Activated T-cell treated with anti-CD3 and anti-CD28 coated beads, Interleukin-2, amount 50 U/mL, for 72 hours (primary cell): ENCODE results near the gene WDR49. TPM values are rescaled to one million over a fixed set of nuclear protein-coding genes. Genes with fewer than 3 reads are reported as not detected.
"Not testable (repeated sequence)": the region's sequence is repeated elsewhere in the genome, so short reads cannot be mapped to it uniquely, and the experiment has no call there.

Experiments used
- ATAC-seq, 2 donors: fragments of 150-1000 bp; cut with Tn5 transposase; replicated peaks in 1 of 2; 2 replicates each; pipeline ENCODE4 v1.10.0; 2021; ENCODE audit warnings: moderate library complexity in 2 of 2, mild to moderate bottlenecking in 1 of 2
- DNase-seq, 2 donors: peaks; one replicate each; pipeline ENCODE4 v3.0.0; 2021 to 2022; ENCODE audit warnings: mixed read lengths in 1 of 2
- H3K27ac Mint-ChIP-seq: one replicate; pipeline ENCODE4 v1.8.0; 2022; ENCODE audit warnings: mild to moderate bottlenecking, moderate library complexity, mixed read lengths
- H3K27me3 Mint-ChIP-seq: one replicate; pipeline ENCODE4 v1.8.0; 2022; ENCODE audit warnings: low read depth, mixed read lengths
- H3K36me3 Mint-ChIP-seq, 2 donors: one replicate each; pipeline ENCODE4 v1.8.0; 2022; ENCODE audit warnings: mixed read lengths in 2 of 2, mild to moderate bottlenecking in 1 of 2; ENCODE audit not compliant: insufficient read depth in 2 of 2
- H3K4me1 Mint-ChIP-seq: one replicate; pipeline ENCODE4 v1.8.0; 2022; ENCODE audit warnings: low read depth, mixed read lengths
- H3K4me3 Mint-ChIP-seq, 2 donors: one replicate each; pipeline ENCODE4 v1.8.0; 2022; ENCODE audit warnings: mild to moderate bottlenecking in 2 of 2, mixed read lengths in 2 of 2, moderate library complexity in 2 of 2
- H3K9me3 Mint-ChIP-seq, 2 donors: one replicate each; pipeline ENCODE4 v1.8.0; 2022; ENCODE audit warnings: mixed read lengths in 2 of 2
- total RNA-seq, 2 donors: library from RNA; stranded (reverse); gene quantifications; one replicate each; pipeline ENCODE4 v1.2.3, GENCODE V29; 2022

Gene WDR49
- total RNA-seq, 2 donors from 2014 or later: 0.14 to 0.31 TPM

- no peaks in the 10 kb centered on the region for H3K36me3 Mint-ChIP-seq
- no peak for ATAC-seq
- no peak for DNase-seq
- no peaks in the 10 kb centered on the region for H3K4me1 Mint-ChIP-seq
- H3K9me3 Mint-ChIP-seq: peaks cover 0 to 9% of the 10 kb centered on the region in 2 donors
- H3K27me3 Mint-ChIP-seq: peaks cover under 1% of the 10 kb centered on the region
- H3K27ac Mint-ChIP-seq: no peak overlapping the region
- H3K4me3 Mint-ChIP-seq: no peak overlapping the region
Observed at GRCh38 chr3:167662919-167663400, 9.2 kb upstream of the WDR49 start.

- Mint-ChIP-seq H3K4me1 (no peaks in the 10 kb centered on the region), H3K27me3 (peaks cover 8% of the 10 kb centered on the region), H3K36me3 (peaks cover 0 to 1% of the 10 kb centered on the region in 2 donors), H3K4me3 (no peak overlapping the region), H3K9me3 (peaks cover 0 to 1% of the 10 kb centered on the region in 2 donors), H3K27ac (peak overlapping the region; percentile 16)
- ATAC-seq (no peak), DNase-seq (no peak)
Observed at GRCh38 chr3:167657684-167658225, 4.0 kb upstream of the WDR49 start.

GRCh38 chr3:167656821-167657220, 3.1 kb upstream of the WDR49 start:
- Mint-ChIP-seq H3K36me3 (peaks cover 0 to 1% of the 10 kb centered on the region in 2 donors), H3K4me1 (no peaks in the 10 kb centered on the region), H3K9me3 (peaks cover 0 to 1% of the 10 kb centered on the region in 2 donors), H3K27me3 (peaks cover 8% of the 10 kb centered on the region), H3K27ac (no peak overlapping the region), H3K4me3 (no peak overlapping the region)
- no peak for ATAC-seq
- DNase-seq: no peak

- H3K36me3 Mint-ChIP-seq: peaks cover 0 to 1% of the 10 kb centered on the region in 2 donors
- DNase-seq: no peak
- peaks cover 6% of the 10 kb centered on the region for H3K4me1 Mint-ChIP-seq
- no peaks in the 10 kb centered on the region for H3K9me3 Mint-ChIP-seq
- H3K27me3 Mint-ChIP-seq: peaks cover 8% of the 10 kb centered on the region
- no peak overlapping the region for H3K27ac Mint-ChIP-seq
- no peak for ATAC-seq
- H3K4me3 Mint-ChIP-seq: no peak overlapping the region
Observed at GRCh38 chr3:167653155-167653554, 587 bp downstream of the WDR49 start.

GRCh38 chr3:167651826-167652225, 1.9 kb downstream of the WDR49 start:
- Mint-ChIP-seq H3K4me3 (no peak overlapping the region), H3K27me3 (no peaks in the 10 kb centered on the region), H3K4me1 (peaks cover 6% of the 10 kb centered on the region), H3K36me3 (peaks cover 0 to 1% of the 10 kb centered on the region in 2 donors), H3K9me3 (no peaks in the 10 kb centered on the region), H3K27ac (no peak overlapping the region)
- ATAC-seq: no peak
- DNase-seq: no peak

GRCh38 chr3:167650459-167650858, 3.3 kb downstream of the WDR49 start:
- no peak overlapping the region for H3K4me3 Mint-ChIP-seq
- DNase-seq (no peak), ATAC-seq (no peak)
- peaks cover 4 to 5% of the 10 kb centered on the region in 2 donors for H3K9me3 Mint-ChIP-seq
- H3K27ac Mint-ChIP-seq: no peak overlapping the region
- peaks cover 6% of the 10 kb centered on the region for H3K4me1 Mint-ChIP-seq
- peaks cover 0 to 2% of the 10 kb centered on the region in 2 donors for H3K36me3 Mint-ChIP-seq
- no peaks in the 10 kb centered on the region for H3K27me3 Mint-ChIP-seq

- DNase-seq: no peak
- Mint-ChIP-seq H3K4me1 (peaks cover 6% of the 10 kb centered on the region), H3K27me3 (no peaks in the 10 kb centered on the region), H3K4me3 (no peak overlapping the region), H3K36me3 (peaks cover 0 to 2% of the 10 kb centered on the region in 2 donors), H3K9me3 (peaks cover 4 to 6% of the 10 kb centered on the region in 2 donors), H3K27ac (no peak overlapping the region)
- no peak for ATAC-seq
Observed at GRCh38 chr3:167649746-167650145, 4.0 kb downstream of the WDR49 start.

- H3K36me3 Mint-ChIP-seq: peaks cover 0 to 2% of the 10 kb centered on the region in 2 donors
- H3K9me3 Mint-ChIP-seq: peaks cover 6 to 10% of the 10 kb centered on the region in 2 donors
- H3K27me3 Mint-ChIP-seq: no peaks in the 10 kb centered on the region
- no peak overlapping the region for H3K4me3 Mint-ChIP-seq
- DNase-seq (no peak), ATAC-seq (no peak)
- H3K4me1 Mint-ChIP-seq: no peaks in the 10 kb centered on the region
- no peak overlapping the region for H3K27ac Mint-ChIP-seq
Observed at GRCh38 chr3:167644611-167645010, 9.1 kb downstream of the WDR49 start.

GRCh38 chr3:167631471-167631870, 22.3 kb downstream of the WDR49 start:
- H3K4me1 Mint-ChIP-seq: no peaks in the 10 kb centered on the region
- no peaks in the 10 kb centered on the region for H3K36me3 Mint-ChIP-seq

GRCh38 chr3:167626490-167626889, 27.3 kb downstream of the WDR49 start:
- ATAC-seq (no peak), DNase-seq (no peak)
- Mint-ChIP-seq H3K4me1 (no peaks in the 10 kb centered on the region), H3K27me3 (no peaks in the 10 kb centered on the region), H3K36me3 (no peaks in the 10 kb centered on the region), H3K4me3 (no peak overlapping the region), H3K27ac (no peak overlapping the region), H3K9me3 (no peaks in the 10 kb centered on the region)

More at GRCh38 chr3:167631471-167631870, 22.3 kb downstream of the WDR49 start:
- DNase-seq (no peak), ATAC-seq (no peak)
- H3K27ac Mint-ChIP-seq: no peak overlapping the region
- H3K4me3 Mint-ChIP-seq: no peak overlapping the region
- no peaks in the 10 kb centered on the region for H3K9me3 Mint-ChIP-seq
- H3K27me3 Mint-ChIP-seq: no peaks in the 10 kb centered on the region

GRCh38 chr3:167615030-167615429, 38.7 kb downstream of the WDR49 start:
- DNase-seq (no peak), ATAC-seq (no peak)
- H3K27ac Mint-ChIP-seq: no peak overlapping the region
- H3K36me3 Mint-ChIP-seq: no peaks in the 10 kb centered on the region
- peaks cover 6% of the 10 kb centered on the region for H3K27me3 Mint-ChIP-seq
- H3K9me3 Mint-ChIP-seq: no peaks in the 10 kb centered on the region
- H3K4me3 Mint-ChIP-seq: no peak overlapping the region
- H3K4me1 Mint-ChIP-seq: no peaks in the 10 kb centered on the region

GRCh38 chr3:167614196-167614595, 39.5 kb downstream of the WDR49 start:
- not testable (repeated sequence) for H3K4me3 Mint-ChIP-seq, H3K27ac Mint-ChIP-seq, H3K4me1 Mint-ChIP-seq, ATAC-seq, H3K36me3 Mint-ChIP-seq, DNase-seq, H3K27me3 Mint-ChIP-seq, H3K9me3 Mint-ChIP-seq

- Mint-ChIP-seq H3K4me3 (no peak overlapping the region), H3K4me1 (no peaks in the 10 kb centered on the region), H3K36me3 (no peaks in the 10 kb centered on the region), H3K27ac (no peak overlapping the region), H3K27me3 (peaks cover 2% of the 10 kb centered on the region), H3K9me3 (no peaks in the 10 kb centered on the region)
- DNase-seq: no peak
- no peak for ATAC-seq
Observed at GRCh38 chr3:167611718-167612117, 42.0 kb downstream of the WDR49 start.

GRCh38 chr3:167609156-167609555, 44.6 kb downstream of the WDR49 start:
- no peak for ATAC-seq
- H3K4me1 Mint-ChIP-seq: no peaks in the 10 kb centered on the region
- H3K9me3 Mint-ChIP-seq: no peaks in the 10 kb centered on the region
- H3K36me3 Mint-ChIP-seq: no peaks in the 10 kb centered on the region
- DNase-seq: no peak
- H3K4me3 Mint-ChIP-seq: no peak overlapping the region
- no peak overlapping the region for H3K27ac Mint-ChIP-seq
- H3K27me3 Mint-ChIP-seq: no peaks in the 10 kb centered on the region
